Right lung (tissue), 10 donors: ENCODE measurements around the gene TBC1D16. TPM values are rescaled to one million over a fixed set of nuclear protein-coding genes. Genes with fewer than 3 reads are reported as not detected.
A peak's percentile ranks its signal among the peaks of the same experiment; 100 is the strongest.

Source experiments
- DNase-seq, 2 donors: peaks; one replicate each; pipeline ENCODE4 v3.0.0-alpha.2; 2013
- long read RNA-seq, 8 donors: transcript quantifications; one replicate each; lab custom pipeline, GENCODE V29; 2026
- polyA plus RNA-seq, 5 donors: library from polyadenylated mRNA; unstranded; fragments of 120-200 nt; gene quantifications; one replicate each; pipeline versions ENCODE4 v1.2.1 to v1.2.3, GENCODE V29; 2013; ENCODE audit warnings: inconsistent platforms in 1 of 5, low replicate concordance in 1 of 5; ENCODE audit not compliant: insufficient read length in 5 of 5, insufficient read depth in 1 of 5

The TBC1D16 gene, protein sequence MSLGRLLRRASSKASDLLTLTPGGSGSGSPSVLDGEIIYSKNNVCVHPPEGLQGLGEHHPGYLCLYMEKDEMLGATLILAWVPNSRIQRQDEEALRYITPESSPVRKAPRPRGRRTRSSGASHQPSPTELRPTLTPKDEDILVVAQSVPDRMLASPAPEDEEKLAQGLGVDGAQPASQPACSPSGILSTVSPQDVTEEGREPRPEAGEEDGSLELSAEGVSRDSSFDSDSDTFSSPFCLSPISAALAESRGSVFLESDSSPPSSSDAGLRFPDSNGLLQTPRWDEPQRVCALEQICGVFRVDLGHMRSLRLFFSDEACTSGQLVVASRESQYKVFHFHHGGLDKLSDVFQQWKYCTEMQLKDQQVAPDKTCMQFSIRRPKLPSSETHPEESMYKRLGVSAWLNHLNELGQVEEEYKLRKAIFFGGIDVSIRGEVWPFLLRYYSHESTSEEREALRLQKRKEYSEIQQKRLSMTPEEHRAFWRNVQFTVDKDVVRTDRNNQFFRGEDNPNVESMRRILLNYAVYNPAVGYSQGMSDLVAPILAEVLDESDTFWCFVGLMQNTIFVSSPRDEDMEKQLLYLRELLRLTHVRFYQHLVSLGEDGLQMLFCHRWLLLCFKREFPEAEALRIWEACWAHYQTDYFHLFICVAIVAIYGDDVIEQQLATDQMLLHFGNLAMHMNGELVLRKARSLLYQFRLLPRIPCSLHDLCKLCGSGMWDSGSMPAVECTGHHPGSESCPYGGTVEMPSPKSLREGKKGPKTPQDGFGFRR
- polyA plus RNA-seq = 10 to 100 TPM; 19.0 to 36.4 (median 25.2) TPM
- long read RNA-seq, donor 1, full-length matches to known transcripts = 1 of 1 reads
- long read RNA-seq, donor 1, partial matches to known transcripts = 0 of 1 reads
- long read RNA-seq, donor 1, other reads (novel, unspliced or antisense) = 0 of 1 reads
- long read RNA-seq, donor 2, full-length matches to known transcripts = 1 of 1 reads
- long read RNA-seq, donor 2, partial matches to known transcripts = 0 of 1 reads
- long read RNA-seq, donor 2, other reads (novel, unspliced or antisense) = 0 of 1 reads
- long read RNA-seq, donor 3, full-length matches to known transcripts = 1 of 1 reads
- long read RNA-seq, donor 3, partial matches to known transcripts = 0 of 1 reads
- long read RNA-seq, donor 3, other reads (novel, unspliced or antisense) = 0 of 1 reads
- long read RNA-seq, donor 4, full-length matches to known transcripts = 1 of 1 reads
- long read RNA-seq, donor 4, partial matches to known transcripts = 0 of 1 reads
- long read RNA-seq, donor 4, other reads (novel, unspliced or antisense) = 0 of 1 reads
- long read RNA-seq, donor 5 = 0 reads
- long read RNA-seq, donor 6, full-length matches to known transcripts = 1 of 1 reads
- long read RNA-seq, donor 6, partial matches to known transcripts = 0 of 1 reads
- long read RNA-seq, donor 6, other reads (novel, unspliced or antisense) = 0 of 1 reads
- long read RNA-seq, donor 7 = 0 reads
- long read RNA-seq, donor 8 = 0 reads

DNA sequence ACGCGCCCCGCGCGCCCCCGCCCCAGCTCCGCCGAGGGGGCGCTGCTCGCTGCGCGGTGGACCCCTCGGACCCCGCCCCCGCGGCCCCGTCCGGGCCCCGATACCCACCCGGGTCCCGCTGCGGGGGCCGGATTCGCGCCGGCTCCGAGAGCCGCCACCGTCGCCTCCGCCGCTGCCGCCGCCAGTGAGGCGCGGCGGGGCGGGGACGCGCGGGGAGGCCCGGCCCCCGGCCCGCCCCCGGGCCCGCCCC lies at the start of gene TBC1D16:
TSS of gene TBC1D16 (minus strand) at position 186 of the 250 bp plus-strand sequence. CDS start 22,325 bp downstream, outside the sequence.
- no peak for DNase-seq

DNA sequence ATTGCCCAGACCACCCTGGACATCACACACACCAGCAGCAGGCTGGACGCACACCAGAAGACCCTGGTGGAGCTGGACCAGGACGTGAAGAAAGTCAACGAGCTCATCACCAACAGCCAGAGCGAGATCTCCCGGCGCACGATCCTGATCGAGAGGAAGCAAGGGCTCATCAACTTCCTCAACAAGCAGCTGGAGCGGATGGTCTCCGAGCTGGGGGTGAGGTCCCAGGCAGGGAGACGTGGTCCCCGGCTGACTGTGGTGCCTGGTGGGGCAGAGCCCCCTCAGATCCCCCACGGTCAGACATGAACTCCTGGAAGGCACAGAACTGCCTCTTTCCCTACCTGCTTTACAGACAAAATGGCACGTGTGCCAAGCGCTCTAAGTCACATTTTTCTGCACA lies 49.1 kb upstream of the TBC1D16 start:
- no peak for DNase-seq

DNA sequence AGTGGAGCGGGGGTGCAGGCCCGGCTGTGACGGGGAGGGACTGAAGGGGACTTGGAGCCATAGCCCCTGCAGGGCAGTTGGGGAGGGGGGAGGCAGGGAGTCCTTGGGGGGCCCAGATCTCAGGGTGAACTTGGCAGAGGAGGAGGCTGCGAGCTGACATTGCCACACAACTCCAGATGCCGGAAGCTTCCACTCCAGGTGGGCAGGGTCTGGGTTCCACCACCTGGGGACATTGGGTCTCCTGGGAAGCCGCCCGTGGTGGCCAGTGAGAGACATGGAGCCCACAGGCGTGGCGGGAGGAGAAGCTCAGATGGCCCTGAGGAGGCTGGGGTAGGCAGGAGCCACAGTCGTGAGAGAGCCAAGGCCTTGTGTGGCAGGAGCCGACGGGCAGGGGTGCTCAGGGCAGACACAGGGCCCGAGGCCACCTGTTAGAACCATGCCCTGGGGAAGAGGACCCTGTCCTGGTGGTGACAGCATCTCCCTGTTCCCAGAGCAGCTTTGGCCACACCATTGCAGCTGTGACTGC lies 47.5 kb upstream of the TBC1D16 start:
- DNase-seq = no peak

DNA sequence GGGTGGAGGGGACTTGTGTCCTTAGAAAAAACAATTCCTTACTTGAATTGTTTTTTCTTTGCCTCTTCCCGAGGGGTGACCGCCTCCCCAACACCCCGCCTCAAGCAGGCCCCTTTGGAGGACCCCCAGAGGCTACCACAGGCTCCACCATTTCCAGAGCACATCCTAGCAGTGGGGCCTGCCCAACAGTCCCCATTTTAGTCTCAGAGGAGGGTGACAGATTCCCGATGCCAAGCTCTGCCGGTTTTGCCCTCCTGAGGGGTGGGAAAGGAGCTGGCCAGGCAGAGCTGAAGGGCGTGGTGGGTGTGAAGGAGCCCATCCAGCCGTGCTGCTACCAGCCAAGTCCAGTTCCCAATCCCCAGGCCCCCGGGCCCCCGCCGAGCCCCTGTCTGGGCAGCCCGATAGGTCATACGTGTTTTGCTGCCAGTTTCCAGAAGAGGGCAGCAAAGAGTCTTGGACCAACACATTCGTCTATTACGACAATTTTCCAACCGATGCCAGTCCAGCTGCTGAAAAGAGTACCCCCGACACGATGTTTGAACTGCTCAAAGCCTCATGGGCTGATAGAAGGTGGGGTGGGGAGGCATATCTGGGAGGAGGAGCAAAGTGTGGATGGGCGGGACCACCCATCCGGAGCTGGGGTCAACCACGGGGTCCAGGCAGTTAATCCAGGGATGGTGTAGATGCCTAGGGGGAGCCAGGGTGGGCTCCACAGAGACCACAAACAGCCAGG lies 46.9 kb upstream of the TBC1D16 start:
- peak; percentile 57 to 71 for DNase-seq

DNA sequence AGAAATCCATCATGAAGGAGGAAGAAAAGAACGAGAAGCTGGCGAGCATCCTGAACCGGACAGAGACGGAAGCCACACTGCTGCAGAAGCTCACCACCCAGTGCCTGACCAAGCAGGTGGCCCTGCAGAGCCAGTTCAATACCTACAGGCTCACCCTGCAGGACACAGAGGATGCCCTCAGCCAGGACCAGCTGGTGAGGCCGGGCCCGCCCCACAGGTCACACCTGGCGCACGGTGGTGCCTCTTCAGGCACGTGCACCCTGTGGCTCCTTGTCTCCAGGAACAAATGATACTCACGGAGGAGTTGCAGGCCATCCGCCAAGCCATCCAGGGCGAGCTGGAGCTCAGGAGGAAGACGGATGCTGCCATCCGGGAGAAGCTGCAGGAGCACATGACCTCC lies 45.9 kb upstream of the TBC1D16 start:
- no peak for DNase-seq

DNA sequence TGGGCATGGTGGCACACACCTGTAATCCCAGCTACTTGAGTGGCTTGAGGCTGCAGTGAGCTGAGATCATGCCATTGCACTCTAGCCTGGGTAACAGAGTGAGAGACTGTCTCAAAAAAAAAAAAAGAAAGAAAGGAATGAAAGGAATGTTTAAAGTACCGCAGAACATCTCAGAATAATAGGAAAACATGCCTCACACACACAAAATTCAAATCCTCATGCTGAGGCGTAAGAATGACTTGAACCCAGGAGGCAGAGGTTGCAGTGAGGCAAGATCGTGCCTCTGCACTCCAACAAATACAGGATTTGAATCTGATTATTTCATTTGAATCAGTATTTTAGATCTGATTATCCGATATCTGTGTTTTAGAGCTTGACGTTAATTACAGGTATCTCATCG lies 44.4 kb upstream of the TBC1D16 start:
- no peak for DNase-seq

DNA sequence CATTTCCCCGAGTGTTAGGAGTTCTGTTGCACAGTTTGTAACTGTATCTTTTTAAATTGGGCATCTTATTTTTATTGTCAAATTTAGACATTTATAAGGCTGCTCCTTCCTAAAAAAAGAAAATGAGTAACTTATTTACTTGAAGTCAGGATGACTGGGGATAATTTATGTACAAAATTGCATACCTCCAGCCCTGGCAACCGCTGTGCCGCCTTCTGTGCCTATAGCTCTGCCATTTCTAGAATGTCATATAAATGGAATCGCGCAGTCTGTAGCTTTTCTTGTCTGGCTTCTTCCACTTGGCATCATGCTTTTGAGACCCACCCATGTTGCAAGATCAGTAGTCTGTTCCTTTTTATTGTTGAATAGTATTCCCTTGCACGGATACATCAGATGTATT lies 36.7 kb upstream of the TBC1D16 start:
- DNase-seq = no peak

DNA sequence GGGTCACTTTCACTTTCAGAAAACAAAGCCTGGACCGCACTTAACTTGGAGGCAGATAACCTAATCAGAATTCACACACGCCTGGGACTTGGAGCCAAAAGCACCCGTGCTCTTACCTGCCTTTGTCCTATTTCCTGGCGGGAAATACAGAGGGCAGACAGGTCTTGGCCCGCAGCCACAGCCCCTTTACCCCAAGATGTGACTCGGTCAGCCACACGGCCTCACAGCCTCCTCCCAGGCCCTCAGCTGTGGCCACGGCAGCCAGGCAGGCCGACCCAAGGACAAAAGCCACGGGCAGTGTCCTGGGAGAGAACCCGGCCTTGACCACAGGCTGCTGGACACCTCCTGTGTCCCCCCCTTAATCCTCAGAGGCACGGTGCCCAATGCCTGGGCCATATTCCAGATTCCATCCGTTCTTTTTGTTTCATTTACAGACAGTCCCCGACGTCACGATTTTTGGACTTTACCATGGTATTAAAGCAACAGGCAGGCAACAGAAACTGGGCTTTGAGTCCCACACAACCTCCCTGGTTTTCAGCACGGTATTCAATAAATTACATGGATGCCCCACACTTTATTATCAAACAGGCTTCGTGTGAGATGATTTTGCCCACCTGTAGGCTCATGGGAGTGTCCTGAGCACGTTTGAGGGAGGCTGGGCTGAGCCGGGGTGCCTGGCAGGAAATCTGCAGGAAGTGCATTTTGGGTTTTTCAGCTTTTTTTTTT lies 35.6 kb upstream of the TBC1D16 start:
- peak; percentile 83 to 84 for DNase-seq

DNA sequence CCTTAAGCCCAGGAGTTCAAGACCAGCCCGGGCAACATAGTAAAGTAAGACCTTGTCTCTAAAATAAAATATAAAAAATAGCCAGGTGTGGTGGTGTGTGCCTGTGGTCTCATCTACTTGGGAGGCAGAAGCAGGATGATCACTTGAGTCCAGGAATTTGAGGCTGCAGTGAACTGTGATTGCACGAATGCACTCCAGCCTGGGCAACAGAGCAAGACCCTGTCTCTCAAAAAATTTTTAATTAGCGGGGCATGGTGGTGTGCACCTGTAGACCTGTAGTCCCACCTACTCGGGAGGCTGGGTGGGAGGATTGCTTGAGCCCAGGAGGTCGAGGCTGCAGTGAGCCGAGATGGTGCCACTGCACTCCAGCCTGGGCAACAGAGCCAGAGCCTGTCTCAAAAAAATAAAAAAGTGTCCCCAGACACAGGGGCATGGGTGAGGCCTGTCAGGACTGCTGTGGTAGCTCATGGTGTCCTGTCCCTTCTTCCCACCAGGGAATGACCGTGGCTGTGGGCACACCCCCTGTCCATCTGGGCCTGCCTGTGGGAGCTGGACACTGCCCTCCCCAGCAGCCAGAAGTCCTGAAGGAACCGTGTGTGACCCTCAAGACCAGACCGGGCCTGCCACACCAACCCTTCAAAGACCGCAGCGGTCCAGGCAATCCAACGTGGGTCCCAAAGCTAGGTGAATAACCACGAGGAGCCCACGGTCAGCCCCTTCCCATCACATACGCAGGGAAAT lies 34.9 kb upstream of the TBC1D16 start:
- no peak for DNase-seq

DNA sequence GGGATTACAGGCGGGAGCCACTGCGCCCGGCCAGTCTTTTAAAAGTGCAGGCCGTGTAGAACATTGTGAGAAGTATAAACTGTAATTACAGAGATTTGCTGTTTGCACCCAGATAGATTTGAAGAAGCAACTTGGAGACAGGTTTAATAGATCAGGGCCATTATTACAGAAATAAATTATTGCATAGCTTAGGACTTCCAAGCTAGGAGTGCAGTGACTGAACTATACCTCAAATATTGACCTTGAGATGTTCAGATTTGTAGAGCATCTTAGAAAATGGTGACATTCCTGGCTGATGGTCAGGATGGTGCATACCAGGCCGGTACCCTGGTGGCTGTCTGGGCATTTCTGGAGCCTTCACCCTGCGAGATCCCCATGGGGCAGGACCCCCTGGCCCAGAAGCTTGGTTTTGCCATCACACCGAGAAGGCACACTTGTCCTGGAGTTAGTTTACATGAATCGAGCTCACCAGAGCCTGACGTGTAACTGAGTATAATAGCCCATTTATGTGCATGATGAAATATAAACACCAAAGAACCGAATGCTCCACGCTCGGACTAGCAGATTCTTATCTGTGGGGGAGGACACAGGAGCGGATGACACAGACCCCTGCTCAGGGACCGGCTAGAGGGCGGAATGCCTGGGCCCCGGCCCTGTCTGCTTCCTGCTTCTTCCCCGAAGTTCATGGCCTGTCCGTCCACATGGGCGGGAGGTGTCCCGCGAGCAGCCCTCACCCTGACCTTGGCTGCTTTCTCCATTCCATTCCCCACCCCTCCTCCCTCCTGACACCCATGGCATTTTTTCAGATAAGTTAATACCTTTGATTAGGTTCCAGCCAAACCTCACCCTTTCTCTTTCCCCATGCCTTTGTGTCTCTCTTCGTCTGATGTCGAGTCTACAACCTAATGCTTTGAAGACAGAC lies 32.9 kb upstream of the TBC1D16 start:
- DNase-seq = peak in 1 of 2 donors; percentile 39

DNA sequence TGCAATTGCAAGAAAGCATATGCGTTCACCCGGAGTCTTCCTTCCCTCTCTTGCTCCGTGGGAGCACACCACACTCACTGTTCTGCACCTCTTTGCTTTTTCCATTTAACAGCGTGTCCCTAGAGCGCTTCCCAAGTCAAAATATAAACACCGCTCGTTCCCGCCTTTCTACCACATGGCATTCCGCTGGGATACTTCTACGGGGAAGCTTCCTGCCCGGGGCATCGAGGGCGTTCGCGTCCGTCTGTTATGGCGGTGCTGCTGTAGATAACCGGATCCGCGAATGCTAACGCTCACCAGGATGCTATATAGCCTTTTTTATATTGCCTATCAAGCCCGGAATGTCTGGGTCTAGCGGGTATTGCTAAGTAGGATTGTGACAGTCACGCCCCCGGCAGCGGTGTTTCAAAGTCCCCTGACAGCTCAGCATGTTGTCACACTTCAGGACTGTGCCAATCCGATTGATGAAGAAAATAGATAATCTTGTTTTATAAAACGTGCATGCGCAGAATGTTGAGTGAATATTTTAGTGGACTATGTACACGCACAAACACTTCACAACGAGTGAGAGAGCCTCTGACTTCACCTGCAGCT lies 31.8 kb upstream of the TBC1D16 start:
- no peak for DNase-seq

DNA sequence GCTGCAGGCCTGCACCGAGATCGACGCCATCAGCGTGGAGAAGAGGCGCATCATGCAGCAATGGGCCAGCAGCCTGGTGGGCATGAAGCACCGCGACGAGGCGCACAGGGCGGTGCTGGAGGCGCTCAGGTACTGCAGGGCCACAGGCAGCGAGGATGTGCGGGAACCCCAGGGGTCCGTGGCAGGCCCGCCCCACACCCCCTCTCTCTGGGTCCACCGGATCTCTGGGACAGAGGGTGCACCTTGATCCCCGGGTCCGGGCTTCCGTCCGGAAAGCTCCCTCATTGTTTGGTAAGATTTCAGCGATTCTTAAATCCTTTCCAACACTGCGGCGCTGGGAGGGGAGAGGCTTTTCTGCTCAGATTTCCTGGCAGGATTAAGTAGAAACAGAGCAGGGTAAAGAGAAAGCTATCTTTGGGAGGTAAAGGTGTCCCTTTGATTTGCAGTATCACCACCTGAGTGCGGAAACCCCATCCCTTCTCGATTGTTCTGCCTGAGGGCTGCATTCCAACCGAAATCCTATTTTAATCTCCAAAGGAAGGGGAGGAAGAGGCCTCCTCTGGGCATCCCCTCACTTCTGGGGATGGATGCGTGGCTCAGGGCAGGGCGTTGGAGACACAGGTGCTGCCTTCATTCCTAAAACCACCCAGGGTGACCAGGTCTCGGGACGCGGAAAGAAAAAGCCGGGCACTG lies 30.0 kb upstream of the TBC1D16 start:
- DNase-seq = no peak

DNA sequence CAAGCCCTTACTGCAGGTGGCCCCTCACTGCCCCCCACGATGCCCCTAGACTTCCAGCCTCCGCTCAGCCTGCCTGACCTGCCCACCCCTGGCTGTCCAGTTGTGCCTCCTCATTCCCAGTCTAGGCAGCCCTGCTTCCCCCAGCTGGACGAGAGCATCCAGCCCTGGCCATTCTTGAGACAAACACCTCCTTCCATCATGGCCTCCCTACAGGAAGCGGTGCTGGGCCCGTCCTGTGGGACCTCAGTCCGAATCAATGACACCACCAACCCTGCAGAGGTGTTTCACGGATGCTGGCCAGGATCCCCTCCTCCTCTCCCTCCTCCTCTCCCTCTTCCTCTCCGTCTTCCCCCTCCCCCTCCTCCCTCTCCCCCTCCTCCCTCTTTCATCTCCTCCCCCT lies 29.0 kb upstream of the TBC1D16 start:
- DNase-seq = no peak

DNA sequence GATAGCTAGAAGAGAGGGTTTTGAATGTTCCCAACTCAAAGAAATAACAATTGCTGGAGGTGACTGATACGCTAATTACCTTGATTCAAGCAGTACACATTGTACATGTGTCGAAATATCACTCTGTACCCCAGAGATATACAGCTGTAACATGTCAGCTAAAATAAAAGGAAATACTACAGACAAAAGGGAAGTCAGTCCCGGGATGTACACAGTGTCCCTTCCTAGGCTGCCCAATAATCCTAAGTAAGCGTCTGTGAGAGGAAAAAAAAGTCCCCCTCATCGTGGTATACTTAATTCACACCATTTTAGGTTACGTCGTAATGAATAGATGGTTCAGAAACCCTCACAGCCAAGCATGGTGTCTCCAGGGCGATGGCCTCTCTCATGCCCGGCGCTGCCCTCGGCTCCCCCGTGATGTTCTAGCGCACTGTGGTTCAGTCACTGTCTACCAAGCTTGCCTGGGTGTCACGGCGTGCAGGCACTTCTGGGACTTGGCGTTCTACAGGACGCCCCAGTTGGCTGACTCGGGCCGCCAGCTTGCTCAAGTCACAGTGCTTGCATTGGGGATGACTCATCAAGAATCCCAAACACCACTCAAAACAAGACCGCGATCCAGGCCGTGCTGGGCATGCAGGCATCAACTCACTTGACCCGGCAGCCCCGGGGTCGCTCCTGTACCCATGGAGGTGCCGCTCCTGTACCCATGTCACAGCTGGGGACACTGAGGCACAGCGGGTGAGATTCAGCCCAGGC lies 28.3 kb upstream of the TBC1D16 start:
- DNase-seq = no peak

DNA sequence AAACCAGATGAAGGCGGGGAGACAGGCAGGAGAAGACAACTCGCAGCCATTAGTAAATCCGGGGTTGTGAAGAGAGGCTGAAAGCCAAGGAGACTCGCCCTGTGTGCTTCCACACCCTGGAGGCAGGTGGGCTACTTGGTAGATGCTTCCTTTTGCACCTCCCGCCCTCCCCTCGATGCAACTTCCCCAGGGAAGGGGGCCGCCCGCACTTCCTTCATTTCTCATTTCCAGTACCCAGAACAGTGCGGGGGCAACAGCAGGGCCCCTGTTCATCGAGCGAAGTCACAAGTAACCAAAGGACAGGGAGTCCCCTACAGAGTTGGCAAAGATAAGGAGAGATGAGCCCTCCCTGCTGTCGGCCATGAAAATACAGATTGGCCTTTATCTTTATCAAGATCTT lies 25.7 kb upstream of the TBC1D16 start:
- no peak for DNase-seq

DNA sequence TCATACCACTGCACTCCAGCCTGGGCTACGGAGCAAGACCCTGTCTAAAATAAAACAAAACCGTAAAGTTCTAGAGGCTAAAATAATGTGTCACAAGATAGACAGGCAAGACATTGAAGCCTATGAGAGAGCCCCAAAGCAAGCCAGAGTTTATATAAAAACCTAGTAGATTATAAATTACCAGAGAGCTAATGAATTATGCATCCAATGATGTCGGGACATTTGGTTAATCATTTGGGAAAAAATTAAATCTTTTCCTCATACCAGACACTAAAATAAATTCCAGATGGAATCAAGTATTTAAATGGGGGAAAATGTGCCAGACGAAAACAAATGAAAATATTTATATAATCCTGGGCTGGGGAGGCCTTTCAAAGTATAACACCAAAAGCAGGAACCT lies 25.0 kb upstream of the TBC1D16 start:
- DNase-seq = no peak
